GM18511 (cell line): Measurements from ENCODE around the gene VRK2.
"Not testable (repeated sequence)": the region's sequence is repeated elsewhere in the genome, so short reads cannot be mapped to it uniquely, and the experiment has no call there.

Experiments used
- ATAC-seq: cut with Tn5 transposase; IDR thresholded peaks from one replicate; pipeline ENCODE4 v1.9.1; 2021; ENCODE audit warnings: mild to moderate bottlenecking, moderate library complexity; ENCODE audit not compliant: unreplicated experiment

Gene VRK2

GRCh38 chr2:58106896-58107295 lies 60.3 kb downstream of the VRK2 start:
- no peak for ATAC-seq

- ATAC-seq: no peak
Observed at GRCh38 chr2:58107803-58108710, 61.5 kb downstream of the VRK2 start.

- ATAC-seq: no peak
Observed at GRCh38 chr2:58109481-58109880, 62.9 kb downstream of the VRK2 start.

GRCh38 chr2:58110765-58111164 lies 64.2 kb downstream of the VRK2 start:
- no peak for ATAC-seq

- not testable (repeated sequence) for ATAC-seq
Observed at GRCh38 chr2:58113563-58113962, 67.0 kb downstream of the VRK2 start.

- no peak for ATAC-seq
Observed at GRCh38 chr2:58120626-58121229, 74.1 kb downstream of the VRK2 start.

- no peak for ATAC-seq
Observed at GRCh38 chr2:58122040-58122439, 75.4 kb downstream of the VRK2 start.

- no peak for ATAC-seq
Observed at GRCh38 chr2:58122540-58122939, 75.9 kb downstream of the VRK2 start.

GRCh38 chr2:58127111-58127510 lies 80.5 kb downstream of the VRK2 start:
- ATAC-seq: no peak

GRCh38 chr2:58130238-58130637 lies 83.6 kb downstream of the VRK2 start:
- ATAC-seq: no peak

- no peak for ATAC-seq
Observed at GRCh38 chr2:58131191-58132011, 84.8 kb downstream of the VRK2 start.

- no peak for ATAC-seq
Observed at GRCh38 chr2:58133395-58133794, 86.8 kb downstream of the VRK2 start.

- no peak for ATAC-seq
Observed at GRCh38 chr2:58135861-58136260, 89.3 kb downstream of the VRK2 start.

GRCh38 chr2:58137221-58137620 lies 90.6 kb downstream of the VRK2 start:
- ATAC-seq: peak; percentile 54

GRCh38 chr2:58137856-58138255 lies 91.2 kb downstream of the VRK2 start:
- ATAC-seq: no peak

GRCh38 chr2:58138396-58139030 lies 91.9 kb downstream of the VRK2 start:
- no peak for ATAC-seq

- ATAC-seq: no peak
Observed at GRCh38 chr2:58140508-58141072, 94.0 kb downstream of the VRK2 start.

GRCh38 chr2:58145769-58146168 lies 99.2 kb downstream of the VRK2 start:
- not testable (repeated sequence) for ATAC-seq

- no peak for ATAC-seq
Observed at GRCh38 chr2:58146707-58147106, 100.1 kb downstream of the VRK2 start.

- ATAC-seq: no peak
Observed at GRCh38 chr2:58155160-58155778, 108.7 kb downstream of the VRK2 start.
